AG20443 (cell line): ENCODE data around the gene PXK.
"Not testable (repeated sequence)": the region's sequence is repeated elsewhere in the genome, so short reads cannot be mapped to it uniquely, and the experiment has no call there.

Source experiments
- DNase-seq: peaks from one replicate; pipeline ENCODE4 v3.0.0; 2012; ENCODE audit warnings: low spot score, mixed read lengths

PXK gene

GRCh38 chr3:58332575-58333188 lies at the start of gene PXK:
PXK (plus strand) TSS chr3:58332892; CDS start chr3:58332989, 97 bp downstream.
- DNase-seq: peak; percentile 91

GRCh38 chr3:58285334-58285733 lies 47.4 kb upstream of the PXK start:
- no peak for DNase-seq

GRCh38 chr3:58287354-58287753 lies 45.3 kb upstream of the PXK start:
- DNase-seq: no peak

GRCh38 chr3:58288011-58288728 lies 44.5 kb upstream of the PXK start:
- no peak for DNase-seq

GRCh38 chr3:58288964-58289613 lies 43.6 kb upstream of the PXK start:
- not testable (repeated sequence) for DNase-seq

GRCh38 chr3:58290446-58290845 lies 42.2 kb upstream of the PXK start:
- DNase-seq: not testable (repeated sequence)

- no peak for DNase-seq
Measured at GRCh38 chr3:58291671-58292338, 40.9 kb upstream of the PXK start.

GRCh38 chr3:58292866-58293265 lies 39.8 kb upstream of the PXK start:
- no peak for DNase-seq

- DNase-seq: no peak
Measured at GRCh38 chr3:58293516-58293915, 39.2 kb upstream of the PXK start.

- no peak for DNase-seq
Measured at GRCh38 chr3:58296269-58296668, 36.4 kb upstream of the PXK start.

GRCh38 chr3:58296843-58297242 lies 35.8 kb upstream of the PXK start:
- no peak for DNase-seq

GRCh38 chr3:58298190-58298589 lies 34.5 kb upstream of the PXK start:
- DNase-seq: no peak

- no peak for DNase-seq
Measured at GRCh38 chr3:58299075-58299474, 33.6 kb upstream of the PXK start.

- peak; percentile 47 for DNase-seq
Measured at GRCh38 chr3:58299839-58300516, 32.7 kb upstream of the PXK start.

GRCh38 chr3:58305882-58306711 lies 26.6 kb upstream of the PXK start, which contains the start of the genes HTD2 and RPP14:
HTD2 (plus strand) TSS chr3:58306520; CDS start chr3:58317614, 11,094 bp downstream.
RPP14 (plus strand) TSS chr3:58306245; CDS start chr3:58310330, 4,085 bp downstream.
- DNase-seq: peak; percentile 98

GRCh38 chr3:58307639-58308215 lies 25.0 kb upstream of the PXK start:
- DNase-seq: peak; percentile 35

GRCh38 chr3:58308728-58309127 lies 24.0 kb upstream of the PXK start:
- DNase-seq: no peak

- no peak for DNase-seq
Measured at GRCh38 chr3:58317811-58318210, 14.9 kb upstream of the PXK start.

GRCh38 chr3:58321791-58322190 lies 10.9 kb upstream of the PXK start:
- DNase-seq: no peak

- no peak for DNase-seq
Measured at GRCh38 chr3:58322793-58323192, 9.9 kb upstream of the PXK start.
